Duodenal mucosa (tissue), 2 donors: ENCODE results near the gene GIGYF1.
A peak's percentile ranks its signal among the peaks of the same experiment; 100 is the strongest.
"Not testable (repeated sequence)": the region's sequence is repeated elsewhere in the genome, so short reads cannot be mapped to it uniquely, and the experiment has no call there.

Experiments
- H3K27ac ChIP-seq: one replicate; pipeline ENCODE4 v1.7.0; 2013; ENCODE audit warnings: low read depth, low read length
- H3K27me3 ChIP-seq, 2 donors: one replicate each; pipeline ENCODE4 v1.7.0; 2013; ENCODE audit warnings: low read length in 2 of 2, control low read depth in 1 of 2; ENCODE audit not compliant: insufficient read depth in 2 of 2, control insufficient read depth in 1 of 2
- H3K36me3 ChIP-seq, 2 donors: one replicate each; pipeline ENCODE4 v1.7.0; 2013; ENCODE audit warnings: low read length in 2 of 2, control low read depth in 1 of 2; ENCODE audit not compliant: insufficient read depth in 2 of 2, control insufficient read depth in 1 of 2
- H3K4me1 ChIP-seq, 2 donors: one replicate each; pipeline ENCODE4 v1.7.0; 2013; ENCODE audit warnings: low read length in 2 of 2, control low read depth in 1 of 2; ENCODE audit not compliant: insufficient read depth in 2 of 2, control insufficient read depth in 1 of 2
- H3K4me3 ChIP-seq, 2 donors: one replicate each; pipeline ENCODE4 v1.7.0; 2013; ENCODE audit warnings: low read length in 2 of 2, low read depth in 1 of 2
- H3K9ac ChIP-seq, 2 donors: one replicate each; pipeline ENCODE4 v1.7.0; 2013; ENCODE audit warnings: low read length in 2 of 2, low read depth in 1 of 2
- H3K9me3 ChIP-seq, 2 donors: one replicate each; pipeline ENCODE4 v1.7.0; 2013; ENCODE audit warnings: low read length in 2 of 2, control low read depth in 1 of 2; ENCODE audit not compliant: control insufficient read depth in 1 of 2

GIGYF1 gene

GRCh38 chr7:100710452-100710851 is 16.4 kb upstream of the GIGYF1 start:
- H3K27ac ChIP-seq, result no peak overlapping the region
- no peaks in the 10 kb centered on the region for H3K9me3 ChIP-seq
- no peak overlapping the region for H3K4me3 ChIP-seq
- H3K36me3 ChIP-seq, result no peaks in the 10 kb centered on the region
- H3K27me3 ChIP-seq, result no peaks in the 10 kb centered on the region
- H3K9ac ChIP-seq, result no peak overlapping the region
- H3K4me1 ChIP-seq, result peaks cover 6 to 13% of the 10 kb centered on the region in 2 donors

- Histone ChIP-seq H3K4me1 (peaks cover 11 to 19% of the 10 kb centered on the region in 2 donors), H3K27me3 (no peaks in the 10 kb centered on the region), H3K4me3 (no peak overlapping the region), H3K36me3 (no peaks in the 10 kb centered on the region), H3K9me3 (no peaks in the 10 kb centered on the region), H3K9ac (no peak overlapping the region), H3K27ac (no peak overlapping the region)
Measured at GRCh38 chr7:100708395-100708794, 14.3 kb upstream of the GIGYF1 start.

- Histone ChIP-seq H3K27me3 (no peaks in the 10 kb centered on the region), H3K27ac (no peak overlapping the region), H3K9me3 (no peaks in the 10 kb centered on the region), H3K4me3 (peak overlapping the region; percentile 88 to 95), H3K36me3 (no peaks in the 10 kb centered on the region), H3K4me1 (peaks cover 11 to 19% of the 10 kb centered on the region in 2 donors), H3K9ac (peak overlapping the region; percentile 55 to 90)
Measured at GRCh38 chr7:100706672-100707311, 12.7 kb upstream of the GIGYF1 start.

- Histone ChIP-seq H3K36me3 (no peaks in the 10 kb centered on the region), H3K27ac (peak within 1 kb of the TSS; percentile 81), H3K9me3 (no peaks in the 10 kb centered on the region), H3K27me3 (no peaks in the 10 kb centered on the region), H3K4me1 (peaks cover 11 to 19% of the 10 kb centered on the region in 2 donors), H3K4me3 (peak within 1 kb of the TSS; percentile 88 to 95), H3K9ac (peak within 1 kb of the TSS; percentile 55 to 90)
Measured at GRCh38 chr7:100705753-100706671, 12.0 kb upstream of the GIGYF1 start, which contains the start of gene POP7. TSS of gene POP7 (plus strand) at chr7:100706121. CDS start at chr7:100706831, 710 bp downstream.

GRCh38 chr7:100705320-100705752 is 11.3 kb upstream of the GIGYF1 start:
- Histone ChIP-seq H3K27ac (peak overlapping the region; percentile 81), H3K4me3 (peak overlapping the region; percentile 88 to 95), H3K27me3 (peaks cover 0 to 4% of the 10 kb centered on the region in 2 donors), H3K9ac (peak overlapping the region; percentile 55 to 90), H3K4me1 (peaks cover 11 to 19% of the 10 kb centered on the region in 2 donors), H3K36me3 (no peaks in the 10 kb centered on the region), H3K9me3 (no peaks in the 10 kb centered on the region)

GRCh38 chr7:100701089-100701488 is 7.0 kb upstream of the GIGYF1 start:
- not testable (repeated sequence) for H3K9ac ChIP-seq, H3K27me3 ChIP-seq, H3K4me3 ChIP-seq, H3K27ac ChIP-seq, H3K36me3 ChIP-seq, H3K9me3 ChIP-seq, H3K4me1 ChIP-seq

- Histone ChIP-seq H3K36me3 (no peaks in the 10 kb centered on the region), H3K9ac (no peak overlapping the region), H3K4me1 (no peaks in the 10 kb centered on the region), H3K27me3 (peaks cover 4% of the 10 kb centered on the region in 2 donors), H3K4me3 (no peak overlapping the region), H3K27ac (no peak overlapping the region), H3K9me3 (no peaks in the 10 kb centered on the region)
Measured at GRCh38 chr7:100699018-100699417, 5.0 kb upstream of the GIGYF1 start.

- peaks cover 4% of the 10 kb centered on the region in 2 donors for H3K27me3 ChIP-seq
- no peak overlapping the region for H3K27ac ChIP-seq
- peaks cover 15 to 22% of the 10 kb centered on the region in 2 donors for H3K4me1 ChIP-seq
- no peak overlapping the region for H3K4me3 ChIP-seq
- no peaks in the 10 kb centered on the region for H3K9me3 ChIP-seq
- H3K9ac ChIP-seq, result no peak overlapping the region
- H3K36me3 ChIP-seq, result no peaks in the 10 kb centered on the region
Measured at GRCh38 chr7:100696123-100696521, 2.1 kb upstream of the GIGYF1 start.

GRCh38 chr7:100693312-100694097 is 545 bp downstream of the GIGYF1 start:
- Histone ChIP-seq H3K4me1 (peaks cover 17 to 24% of the 10 kb centered on the region in 2 donors), H3K27ac (no peak overlapping the region), H3K4me3 (peak overlapping the region; percentile 74 to 80), H3K9me3 (no peaks in the 10 kb centered on the region), H3K27me3 (no peaks in the 10 kb centered on the region), H3K36me3 (peaks cover 0 to 15% of the 10 kb centered on the region in 2 donors), H3K9ac (peak overlapping the region; percentile 56 to 70)
